IPS-18c (cell line): ENCODE measurements around the gene CNBD2.
"Not testable (repeated sequence)": the region's sequence is repeated elsewhere in the genome, so short reads cannot be mapped to it uniquely, and the experiment has no call there.

Experiments used
- H3K4me3 ChIP-seq: 2 replicates; pipeline ENCODE4 v1.7.0; 2013; ENCODE audit warnings: low read depth, mild to moderate bottlenecking, low read length, moderate library complexity; ENCODE audit not compliant: insufficient read depth
- H3K9me3 ChIP-seq: one replicate; pipeline ENCODE4 v1.6.1; 2013; ENCODE audit warnings: mild to moderate bottlenecking, low read length, moderate library complexity; ENCODE audit not compliant: control insufficient read depth, insufficient read depth

Gene CNBD2

DNA sequence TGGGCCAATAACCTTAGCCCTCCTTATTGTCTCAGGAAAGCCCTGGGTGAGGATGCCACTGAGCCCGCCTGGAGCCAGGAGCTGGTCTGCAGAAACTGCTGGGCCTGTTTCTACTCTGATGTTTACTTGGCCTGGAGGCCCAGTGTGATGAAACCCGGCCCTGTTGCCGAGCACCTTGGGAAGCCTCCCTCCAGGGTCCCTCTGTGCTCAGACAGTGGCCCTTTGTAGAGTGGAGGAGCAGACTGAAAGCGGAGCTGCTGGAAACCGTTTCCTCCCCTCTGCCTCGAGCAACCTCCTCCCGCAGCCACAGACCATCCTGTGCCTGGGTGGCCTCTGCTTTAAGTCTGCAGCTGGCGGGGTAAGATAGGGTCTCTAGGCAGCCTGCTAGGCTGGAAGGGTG lies 102.1 kb downstream of the CNBD2 start:
- no peak overlapping the region for H3K4me3 ChIP-seq
- H3K9me3 ChIP-seq, result no peaks in the 10 kb centered on the region

DNA sequence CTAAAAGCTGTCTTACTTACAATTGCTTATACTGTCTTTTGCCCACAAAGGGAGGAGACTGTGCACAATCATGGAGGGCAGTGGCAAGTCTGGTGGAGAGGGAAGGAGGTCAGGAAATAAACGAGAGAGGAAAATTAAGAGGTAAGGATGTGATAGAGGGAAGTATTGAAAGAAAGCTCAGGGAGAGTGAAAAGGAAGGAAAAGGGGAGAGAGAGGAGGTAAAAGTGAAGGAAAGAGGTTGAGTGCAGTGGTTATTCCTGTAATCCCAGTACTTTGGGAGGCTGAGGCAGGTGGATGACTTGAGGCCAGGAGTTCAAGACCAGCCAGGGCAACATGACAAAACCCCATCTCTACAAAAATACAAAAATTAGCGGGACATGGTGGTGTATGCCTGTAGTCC lies 103.5 kb downstream of the CNBD2 start:
- no peaks in the 10 kb centered on the region for H3K9me3 ChIP-seq
- H3K4me3 ChIP-seq, result no peak overlapping the region

DNA sequence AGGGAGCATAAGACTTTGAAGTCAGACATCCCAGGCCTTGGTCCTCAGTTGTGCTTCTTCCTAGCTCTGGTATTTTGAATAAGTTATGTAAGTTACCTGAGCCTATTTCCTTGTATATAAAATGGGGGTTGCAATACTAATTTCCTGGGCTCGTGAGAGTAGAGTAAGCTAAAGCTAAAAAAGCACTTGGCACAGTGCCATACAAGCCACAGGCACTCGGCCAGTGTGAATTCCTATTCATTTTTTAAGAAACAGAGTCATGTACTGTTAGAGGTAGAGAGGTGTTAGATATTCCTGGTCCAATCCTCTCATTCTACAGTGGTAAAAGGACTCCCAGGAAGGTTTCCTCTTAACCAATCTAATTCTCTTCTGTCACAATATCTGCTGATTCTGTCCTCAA lies 106.6 kb downstream of the CNBD2 start:
- Histone ChIP-seq H3K9me3 (no peaks in the 10 kb centered on the region), H3K4me3 (no peak overlapping the region)

- H3K9me3 ChIP-seq, H3K4me3 ChIP-seq: not testable (repeated sequence)
These were observed 109.4 kb downstream of the CNBD2 start for GRCh38 chr20:36077762-36078161.

DNA sequence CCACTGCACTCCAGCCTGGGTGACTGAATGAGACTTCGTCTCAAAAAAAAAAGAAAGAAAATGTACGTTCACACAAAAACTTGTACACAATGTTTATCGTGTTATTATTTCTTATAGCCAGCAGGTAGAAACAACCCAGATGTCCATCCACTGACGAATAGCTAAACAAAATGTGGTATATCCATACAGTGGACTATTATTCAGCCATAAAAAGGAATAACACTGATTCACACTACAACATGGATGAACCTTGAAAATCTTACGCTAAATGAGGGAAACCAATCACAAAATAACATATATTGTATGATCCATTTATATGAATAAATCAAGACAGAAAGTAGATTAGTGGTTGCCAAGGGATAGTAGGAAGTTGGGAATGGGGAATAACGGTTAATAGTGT lies 111.1 kb downstream of the CNBD2 start:
- Histone ChIP-seq H3K9me3 (no peaks in the 10 kb centered on the region), H3K4me3 (no peak overlapping the region)

DNA sequence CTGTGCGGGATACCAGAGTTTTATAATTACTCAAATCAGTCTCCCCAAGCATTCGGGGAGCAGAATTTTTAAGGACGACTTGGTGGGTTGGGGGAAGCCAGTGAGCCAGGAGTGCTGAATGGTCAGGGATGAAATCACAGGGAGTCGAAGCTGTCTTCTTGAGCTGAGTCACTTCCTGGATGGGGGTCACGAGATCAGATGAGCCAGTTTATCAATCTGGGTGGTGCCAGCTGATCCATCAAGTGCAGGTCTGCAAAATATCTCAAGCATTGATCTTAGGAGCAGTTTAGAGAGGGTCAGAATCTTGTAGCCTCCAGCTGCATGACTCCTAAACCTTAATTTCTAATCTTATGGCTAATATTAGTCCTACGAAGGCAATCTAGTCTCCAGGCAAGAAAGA lies 111.6 kb downstream of the CNBD2 start:
- H3K4me3 ChIP-seq, H3K9me3 ChIP-seq: not testable (repeated sequence)
